HUES6 (cell line): ENCODE results near the gene PTPN13.

Source experiments
- H3K27ac ChIP-seq: 2 replicates; pipeline ENCODE4 v1.7.0; 2013; ENCODE audit warnings: low read depth, mild to moderate bottlenecking, low read length, inconsistent platforms
- H3K27me3 ChIP-seq: 2 replicates; pipeline ENCODE4 v1.6.1; 2013; ENCODE audit warnings: low read length; ENCODE audit not compliant: control insufficient read depth, insufficient read depth
- H3K36me3 ChIP-seq: 2 replicates; pipeline ENCODE4 v1.6.1; 2013; ENCODE audit warnings: low read length; ENCODE audit not compliant: control insufficient read depth, insufficient read depth
- H3K4me1 ChIP-seq: 2 replicates; pipeline ENCODE4 v1.6.1; 2013; ENCODE audit warnings: low read length; ENCODE audit not compliant: control insufficient read depth, insufficient read depth
- H3K4me3 ChIP-seq: 2 replicates; pipeline ENCODE4 v1.5.1; 2013; ENCODE audit warnings: low read depth, low read length
- H3K9ac ChIP-seq: one replicate; pipeline ENCODE4 v1.6.1; 2013; ENCODE audit warnings: mild to moderate bottlenecking, low read length
- H3K9me3 ChIP-seq: 2 replicates; pipeline ENCODE4 v1.6.1; 2013; ENCODE audit warnings: low read depth, low read length; ENCODE audit not compliant: control insufficient read depth, insufficient read depth

Gene PTPN13

GRCh38 chr4:86670756-86671155, 76.6 kb downstream of the PTPN13 start:
- Histone ChIP-seq H3K27ac (no peak overlapping the region), H3K9ac (no peak overlapping the region), H3K36me3 (peaks cover 17% of the 10 kb centered on the region), H3K9me3 (peaks cover 7% of the 10 kb centered on the region; the same call in 1 of the 2 replicates), H3K27me3 (no peaks in the 10 kb centered on the region), H3K4me3 (no peak overlapping the region), H3K4me1 (no peaks in the 10 kb centered on the region)

GRCh38 chr4:86675548-86675947, 81.4 kb downstream of the PTPN13 start:
- no peak overlapping the region for H3K27ac ChIP-seq
- H3K9me3 ChIP-seq, result peaks cover 7% of the 10 kb centered on the region; the same call in 1 of the 2 replicates
- no peak overlapping the region for H3K4me3 ChIP-seq
- no peak overlapping the region for H3K9ac ChIP-seq
- H3K27me3 ChIP-seq, result no peaks in the 10 kb centered on the region
- no peaks in the 10 kb centered on the region for H3K4me1 ChIP-seq
- peaks cover 12% of the 10 kb centered on the region for H3K36me3 ChIP-seq

GRCh38 chr4:86678796-86679195, 84.7 kb downstream of the PTPN13 start:
- Histone ChIP-seq H3K9ac (no peak overlapping the region), H3K9me3 (no peaks in the 10 kb centered on the region), H3K4me1 (no peaks in the 10 kb centered on the region), H3K4me3 (no peak overlapping the region), H3K36me3 (no peaks in the 10 kb centered on the region), H3K27ac (no peak overlapping the region), H3K27me3 (no peaks in the 10 kb centered on the region)

- no peaks in the 10 kb centered on the region for H3K36me3 ChIP-seq
- H3K27me3 ChIP-seq, result no peaks in the 10 kb centered on the region
- no peak overlapping the region for H3K27ac ChIP-seq
- no peaks in the 10 kb centered on the region for H3K9me3 ChIP-seq
- no peaks in the 10 kb centered on the region for H3K4me1 ChIP-seq
- H3K9ac ChIP-seq, result no peak overlapping the region
- H3K4me3 ChIP-seq, result no peak overlapping the region
These were observed 85.3 kb downstream of the PTPN13 start for GRCh38 chr4:86679441-86679840.

- Histone ChIP-seq H3K9me3 (no peaks in the 10 kb centered on the region), H3K36me3 (no peaks in the 10 kb centered on the region), H3K27ac (no peak overlapping the region), H3K9ac (no peak overlapping the region), H3K4me1 (no peaks in the 10 kb centered on the region), H3K4me3 (no peak overlapping the region), H3K27me3 (no peaks in the 10 kb centered on the region)
These were observed 89.1 kb downstream of the PTPN13 start for GRCh38 chr4:86683167-86683566.

- Histone ChIP-seq H3K36me3 (peaks cover 3% of the 10 kb centered on the region; the same call in 1 of the 2 replicates), H3K27ac (no peak overlapping the region), H3K9ac (no peak overlapping the region), H3K4me1 (no peaks in the 10 kb centered on the region), H3K9me3 (no peaks in the 10 kb centered on the region), H3K27me3 (no peaks in the 10 kb centered on the region), H3K4me3 (no peak overlapping the region)
These were observed 89.9 kb downstream of the PTPN13 start for GRCh38 chr4:86683983-86684382.

- H3K36me3 ChIP-seq, result peaks cover 3% of the 10 kb centered on the region; the same call in 1 of the 2 replicates
- H3K27me3 ChIP-seq, result no peaks in the 10 kb centered on the region
- no peak overlapping the region for H3K9ac ChIP-seq
- no peaks in the 10 kb centered on the region for H3K4me1 ChIP-seq
- no peaks in the 10 kb centered on the region for H3K9me3 ChIP-seq
- H3K4me3 ChIP-seq, result no peak overlapping the region
- H3K27ac ChIP-seq, result no peak overlapping the region
These were observed 91.3 kb downstream of the PTPN13 start for GRCh38 chr4:86685401-86685800.

- H3K9me3 ChIP-seq, result no peaks in the 10 kb centered on the region
- H3K36me3 ChIP-seq, result peaks cover 3% of the 10 kb centered on the region; the same call in 1 of the 2 replicates
- no peaks in the 10 kb centered on the region for H3K4me1 ChIP-seq
These were observed 92.6 kb downstream of the PTPN13 start for GRCh38 chr4:86686741-86687140.

GRCh38 chr4:86688026-86688425, 93.9 kb downstream of the PTPN13 start:
- H3K27me3 ChIP-seq, result no peaks in the 10 kb centered on the region
- H3K4me3 ChIP-seq, result no peak overlapping the region
- H3K9ac ChIP-seq, result no peak overlapping the region
- H3K36me3 ChIP-seq, result peaks cover 3% of the 10 kb centered on the region; the same call in 1 of the 2 replicates
- no peaks in the 10 kb centered on the region for H3K4me1 ChIP-seq
- no peaks in the 10 kb centered on the region for H3K9me3 ChIP-seq
- no peak overlapping the region for H3K27ac ChIP-seq

More at GRCh38 chr4:86686741-86687140, 92.6 kb downstream of the PTPN13 start:
- Histone ChIP-seq H3K4me3 (no peak overlapping the region), H3K27me3 (no peaks in the 10 kb centered on the region), H3K9ac (no peak overlapping the region), H3K27ac (no peak overlapping the region)

GRCh38 chr4:86704601-86705000, 110.5 kb downstream of the PTPN13 start:
- H3K9me3 ChIP-seq, result no peaks in the 10 kb centered on the region
- H3K4me1 ChIP-seq, result no peaks in the 10 kb centered on the region
- H3K27me3 ChIP-seq, result no peaks in the 10 kb centered on the region
- H3K27ac ChIP-seq, result no peak overlapping the region
- no peaks in the 10 kb centered on the region for H3K36me3 ChIP-seq
- no peak overlapping the region for H3K4me3 ChIP-seq
- no peak overlapping the region for H3K9ac ChIP-seq

- H3K4me1 ChIP-seq, result no peaks in the 10 kb centered on the region
- H3K36me3 ChIP-seq, result no peaks in the 10 kb centered on the region
- H3K27ac ChIP-seq, result no peak overlapping the region
- no peak overlapping the region for H3K4me3 ChIP-seq
- no peak overlapping the region for H3K9ac ChIP-seq
- no peaks in the 10 kb centered on the region for H3K27me3 ChIP-seq
- no peaks in the 10 kb centered on the region for H3K9me3 ChIP-seq
These were observed 112.9 kb downstream of the PTPN13 start for GRCh38 chr4:86706923-86707597.
